Central memory CD8-positive, alpha-beta T cell (primary cell): ENCODE results near the gene FDCSP.
"Not testable (repeated sequence)": the region's sequence is repeated elsewhere in the genome, so short reads cannot be mapped to it uniquely, and the experiment has no call there.

ENCODE experiments used
- ATAC-seq: fragments of 150-1000 bp; cut with Tn5 transposase; replicated peaks from 2 replicates; pipeline ENCODE4 v1.10.0; 2022; ENCODE audit warnings: mild to moderate bottlenecking, moderate FRiP score, moderate number of reproducible peaks; ENCODE audit not compliant: poor library complexity, severe bottlenecking; ENCODE audit errors: extremely low read depth
- DNase-seq, 2 donors: peaks; one replicate each; pipeline ENCODE4 v3.0.0; 2021; ENCODE audit warnings: low spot score in 2 of 2
- H3K27ac Mint-ChIP-seq: one replicate; pipeline ENCODE4 v1.8.0; 2022; ENCODE audit warnings: low read depth, mild to moderate bottlenecking, moderate library complexity, mixed read lengths
- H3K27me3 Mint-ChIP-seq: one replicate; pipeline ENCODE4 v1.8.0; 2022; ENCODE audit warnings: mixed read lengths
- H3K36me3 Mint-ChIP-seq: one replicate; pipeline ENCODE4 v1.8.0; 2022; ENCODE audit warnings: mild to moderate bottlenecking, moderate library complexity, mixed read lengths; ENCODE audit not compliant: insufficient read depth
- H3K4me1 Mint-ChIP-seq: one replicate; pipeline ENCODE4 v1.8.0; 2022; ENCODE audit warnings: mixed read lengths
- H3K4me3 Mint-ChIP-seq: one replicate; pipeline ENCODE4 v1.8.0; 2022; ENCODE audit warnings: mild to moderate bottlenecking, moderate library complexity, mixed read lengths
- H3K9me3 Mint-ChIP-seq: one replicate; pipeline ENCODE4 v1.8.0; 2022; ENCODE audit warnings: mixed read lengths

Gene FDCSP

DNA sequence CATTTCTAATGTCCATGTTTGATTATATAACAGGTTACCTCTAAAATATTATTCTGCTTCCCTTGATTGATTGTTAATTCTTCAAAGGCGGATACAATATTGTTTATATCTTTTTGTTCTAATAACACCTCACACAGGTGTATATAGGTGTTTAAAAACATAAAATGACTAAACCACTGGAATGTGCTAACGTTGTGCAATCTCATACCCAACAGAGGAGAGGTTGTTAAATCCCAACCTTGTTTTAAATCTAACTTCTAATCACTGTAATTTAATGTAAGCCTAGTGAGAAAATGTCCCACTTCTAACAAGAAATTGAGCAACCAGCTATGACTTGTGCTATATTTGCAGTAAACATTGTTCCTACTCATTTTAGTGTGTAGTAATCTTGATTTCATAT lies 29.1 kb upstream of the FDCSP start:
- no peaks in the 10 kb centered on the region for H3K4me1 Mint-ChIP-seq
- no peak for ATAC-seq
- H3K4me3 Mint-ChIP-seq, result no peak overlapping the region
- no peak for DNase-seq
- H3K36me3 Mint-ChIP-seq, result no peaks in the 10 kb centered on the region
- H3K9me3 Mint-ChIP-seq, result no peaks in the 10 kb centered on the region
- H3K27ac Mint-ChIP-seq, result no peak overlapping the region
- no peaks in the 10 kb centered on the region for H3K27me3 Mint-ChIP-seq

DNA sequence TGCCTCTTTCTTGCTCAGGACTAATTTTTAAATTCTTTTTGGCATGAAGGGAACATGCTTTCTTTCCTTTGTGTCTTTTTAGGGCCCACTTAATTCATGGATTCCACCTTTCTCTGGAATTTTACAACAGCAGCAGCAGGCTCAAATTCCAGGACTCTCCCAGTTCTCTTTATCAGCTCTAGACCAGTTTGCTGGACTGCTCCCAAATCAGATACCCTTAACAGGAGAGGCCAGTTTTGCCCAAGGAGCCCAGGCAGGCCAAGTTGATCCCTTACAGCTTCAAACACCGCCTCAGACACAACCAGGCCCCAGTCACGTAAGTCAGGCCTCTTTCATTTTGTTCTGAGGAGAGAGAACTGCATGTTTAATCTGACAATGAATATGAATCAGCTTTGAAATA lies 28.1 kb upstream of the FDCSP start:
- no peak overlapping the region for H3K4me3 Mint-ChIP-seq
- no peaks in the 10 kb centered on the region for H3K4me1 Mint-ChIP-seq
- H3K9me3 Mint-ChIP-seq, result no peaks in the 10 kb centered on the region
- no peaks in the 10 kb centered on the region for H3K36me3 Mint-ChIP-seq
- no peaks in the 10 kb centered on the region for H3K27me3 Mint-ChIP-seq
- no peak overlapping the region for H3K27ac Mint-ChIP-seq
- ATAC-seq, result no peak
- DNase-seq, result no peak

DNA sequence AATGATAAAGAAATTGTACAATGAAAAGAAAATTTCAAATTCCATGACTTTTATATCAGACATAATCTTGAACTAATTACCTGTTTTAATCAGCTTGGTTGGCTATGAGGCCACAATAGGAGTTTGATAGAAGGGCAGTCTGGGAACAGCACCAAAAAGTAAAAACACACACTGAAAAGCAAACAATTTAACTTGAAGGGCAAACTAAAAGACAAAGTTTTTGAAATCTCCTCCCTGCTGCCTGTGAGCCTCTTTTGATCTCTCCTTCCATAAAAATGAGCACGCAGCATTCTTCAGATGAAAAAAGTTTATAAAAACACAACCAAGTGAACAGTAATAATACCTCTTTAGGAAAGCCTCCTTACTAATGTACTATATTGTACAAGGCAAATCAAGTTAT lies 22.3 kb upstream of the FDCSP start:
- no peak overlapping the region for H3K4me3 Mint-ChIP-seq
- H3K9me3 Mint-ChIP-seq, result peaks cover under 1% of the 10 kb centered on the region
- H3K36me3 Mint-ChIP-seq, result no peaks in the 10 kb centered on the region
- no peak overlapping the region for H3K27ac Mint-ChIP-seq
- DNase-seq (no peak), ATAC-seq (no peak)
- H3K27me3 Mint-ChIP-seq, result no peaks in the 10 kb centered on the region
- no peaks in the 10 kb centered on the region for H3K4me1 Mint-ChIP-seq

DNA sequence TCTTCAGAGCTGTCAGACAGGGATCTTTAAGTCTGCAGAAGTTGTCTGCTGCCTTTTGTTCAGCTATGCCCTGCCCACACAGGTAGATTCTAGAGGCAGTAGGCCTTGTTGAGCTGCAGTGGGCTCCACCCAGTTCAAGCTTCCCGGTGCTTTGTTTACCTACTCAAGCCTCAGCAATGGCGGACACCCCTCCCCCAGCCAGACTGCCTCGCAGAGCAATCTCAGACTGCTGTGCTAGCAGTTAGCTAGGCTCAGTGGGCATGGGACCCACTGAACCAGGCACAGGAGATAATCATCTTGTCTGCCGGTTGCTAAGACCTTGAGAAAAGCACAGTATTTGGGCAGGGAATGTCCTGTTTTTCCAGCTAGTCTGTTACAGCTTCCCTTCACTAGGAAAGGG lies 13.2 kb upstream of the FDCSP start:
- not testable (repeated sequence) for H3K4me1 Mint-ChIP-seq, ATAC-seq, H3K4me3 Mint-ChIP-seq, H3K36me3 Mint-ChIP-seq, H3K27me3 Mint-ChIP-seq, H3K27ac Mint-ChIP-seq, DNase-seq
- H3K9me3 Mint-ChIP-seq, result peaks cover 29% of the 10 kb centered on the region

DNA sequence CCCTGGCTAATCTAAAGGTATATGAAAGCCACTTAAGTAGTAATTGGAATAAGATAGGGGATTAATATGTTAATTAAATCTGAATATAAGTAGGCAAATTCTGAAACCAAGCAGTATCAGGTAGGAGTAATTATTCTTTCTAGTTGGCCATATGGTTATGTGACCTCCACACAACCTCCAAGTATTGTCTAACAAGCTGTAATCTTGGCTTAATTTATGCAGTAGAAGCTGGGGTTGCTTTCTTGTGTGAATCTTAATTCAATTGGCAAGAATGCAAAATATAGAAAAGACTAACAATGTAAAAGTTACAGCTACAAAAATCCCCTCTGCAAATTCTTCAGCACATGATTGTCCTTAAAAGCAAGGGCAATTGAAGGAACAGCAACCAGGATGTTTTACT lies 9.8 kb upstream of the FDCSP start:
- H3K4me3 Mint-ChIP-seq, H3K36me3 Mint-ChIP-seq, H3K27me3 Mint-ChIP-seq, ATAC-seq, H3K27ac Mint-ChIP-seq, DNase-seq, H3K4me1 Mint-ChIP-seq: not testable (repeated sequence)
- H3K9me3 Mint-ChIP-seq, result peaks cover 19% of the 10 kb centered on the region

DNA sequence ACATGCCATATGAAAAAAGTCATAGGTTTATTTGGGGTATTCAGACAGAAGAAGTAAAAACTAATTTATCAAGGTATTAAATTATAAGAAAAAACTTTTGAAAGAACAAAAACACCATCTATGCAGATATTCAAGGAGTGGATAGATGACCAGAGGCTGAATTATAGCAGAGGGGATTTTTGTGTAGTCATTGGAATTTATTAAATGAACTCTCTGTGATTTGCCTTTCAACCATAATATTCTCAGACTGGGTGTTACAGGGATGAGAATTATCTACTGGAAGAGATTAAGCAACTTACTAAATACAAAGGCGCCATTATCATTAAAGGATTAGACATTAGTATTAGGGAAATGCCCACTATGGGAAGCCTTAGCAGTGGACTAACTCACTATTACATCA lies 9.4 kb upstream of the FDCSP start:
- not testable (repeated sequence) for H3K4me1 Mint-ChIP-seq, DNase-seq, ATAC-seq, H3K27ac Mint-ChIP-seq, H3K4me3 Mint-ChIP-seq, H3K27me3 Mint-ChIP-seq, H3K36me3 Mint-ChIP-seq
- H3K9me3 Mint-ChIP-seq, result peaks cover 17% of the 10 kb centered on the region

DNA sequence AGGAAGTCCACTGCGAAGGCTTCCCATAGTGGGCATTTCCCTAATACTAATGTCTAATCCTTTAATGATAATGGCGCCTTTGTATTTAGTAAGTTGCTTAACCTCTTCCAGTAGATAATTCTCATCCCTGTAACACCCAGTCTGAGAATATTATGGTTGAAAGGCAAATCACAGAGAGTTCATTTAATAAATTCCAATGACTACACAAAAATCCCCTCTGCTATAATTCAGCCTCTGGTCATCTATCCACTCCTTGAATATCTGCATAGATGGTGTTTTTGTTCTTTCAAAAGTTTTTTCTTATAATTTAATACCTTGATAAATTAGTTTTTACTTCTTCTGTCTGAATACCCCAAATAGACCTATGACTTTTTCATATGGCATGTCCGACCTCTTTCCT lies 4.5 kb upstream of the FDCSP start:
- H3K4me3 Mint-ChIP-seq, ATAC-seq, H3K27ac Mint-ChIP-seq, H3K27me3 Mint-ChIP-seq, H3K9me3 Mint-ChIP-seq, H3K36me3 Mint-ChIP-seq, DNase-seq, H3K4me1 Mint-ChIP-seq: not testable (repeated sequence)

DNA sequence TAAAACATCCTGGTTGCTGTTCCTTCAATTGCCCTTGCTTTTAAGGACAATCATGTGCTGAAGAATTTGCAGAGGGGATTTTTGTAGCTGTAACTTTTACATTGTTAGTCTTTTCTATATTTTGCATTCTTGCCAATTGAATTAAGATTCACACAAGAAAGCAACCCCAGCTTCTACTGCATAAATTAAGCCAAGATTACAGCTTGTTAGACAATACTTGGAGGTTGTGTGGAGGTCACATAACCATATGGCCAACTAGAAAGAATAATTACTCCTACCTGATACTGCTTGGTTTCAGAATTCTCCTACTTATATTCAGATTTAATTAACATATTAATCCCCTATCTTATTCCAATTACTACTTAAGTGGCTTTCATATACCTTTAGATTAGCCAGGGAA lies 4.1 kb upstream of the FDCSP start:
- H3K4me1 Mint-ChIP-seq, ATAC-seq, DNase-seq, H3K9me3 Mint-ChIP-seq, H3K36me3 Mint-ChIP-seq, H3K27me3 Mint-ChIP-seq, H3K4me3 Mint-ChIP-seq, H3K27ac Mint-ChIP-seq: not testable (repeated sequence)

DNA sequence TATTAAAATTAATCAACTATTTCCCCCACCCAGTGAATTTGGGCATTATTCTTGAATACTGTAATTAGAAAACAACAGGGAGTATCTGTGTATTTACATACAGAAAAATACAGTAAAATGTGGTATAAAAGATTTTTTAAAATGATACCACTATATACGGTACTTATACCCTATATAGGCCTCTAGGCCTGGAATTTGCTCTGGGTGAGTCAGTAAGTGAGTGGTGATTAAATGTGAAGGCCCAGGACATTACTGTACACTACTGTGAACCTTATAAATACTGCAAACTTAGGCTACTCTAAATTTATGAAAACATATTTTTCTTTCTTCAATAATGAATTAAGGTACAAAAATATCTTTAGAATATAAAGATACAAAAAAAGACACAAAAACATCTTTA lies 10.2 kb downstream of the FDCSP start:
- H3K4me3 Mint-ChIP-seq, result no peak overlapping the region
- H3K9me3 Mint-ChIP-seq, result peaks cover 10% of the 10 kb centered on the region
- H3K27ac Mint-ChIP-seq, result no peak overlapping the region
- ATAC-seq, result no peak
- no peaks in the 10 kb centered on the region for H3K27me3 Mint-ChIP-seq
- H3K36me3 Mint-ChIP-seq, result no peaks in the 10 kb centered on the region
- H3K4me1 Mint-ChIP-seq, result no peaks in the 10 kb centered on the region
- DNase-seq, result no peak

DNA sequence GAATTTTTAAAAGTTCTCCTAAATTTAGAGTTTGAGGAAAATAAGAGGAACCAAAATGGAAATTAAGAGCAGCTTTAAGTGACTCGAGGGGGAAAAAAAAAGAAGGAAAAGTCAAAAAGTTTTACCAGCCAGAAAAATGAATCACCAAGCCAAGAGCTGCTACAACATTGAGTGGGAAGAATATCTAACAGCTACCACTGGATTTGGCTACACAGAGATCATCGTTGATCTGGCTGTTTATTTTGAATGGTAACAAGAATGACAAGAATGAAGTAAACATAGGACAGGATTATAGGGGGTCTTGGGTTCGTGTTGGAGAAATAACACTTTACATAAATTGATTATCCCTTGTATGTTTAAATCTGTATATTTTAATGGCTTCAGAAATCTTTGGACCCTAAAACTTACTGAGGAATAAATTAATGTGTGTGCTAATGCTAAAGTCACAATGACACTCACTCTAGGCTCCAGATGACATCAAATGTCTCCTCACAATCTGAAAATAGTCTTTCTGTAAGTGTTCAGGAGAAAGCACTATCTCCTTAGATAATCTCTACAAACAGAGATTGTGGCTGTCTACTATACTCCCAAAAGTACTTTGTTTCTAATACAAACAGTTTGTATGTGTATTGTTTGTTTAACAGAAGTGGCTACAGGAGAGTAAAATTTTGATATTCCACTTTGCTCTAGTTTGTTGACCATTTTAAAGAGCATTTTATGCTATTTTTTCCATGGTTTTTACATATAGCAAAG lies 13.4 kb downstream of the FDCSP start:
- H3K36me3 Mint-ChIP-seq, result no peaks in the 10 kb centered on the region

DNA sequence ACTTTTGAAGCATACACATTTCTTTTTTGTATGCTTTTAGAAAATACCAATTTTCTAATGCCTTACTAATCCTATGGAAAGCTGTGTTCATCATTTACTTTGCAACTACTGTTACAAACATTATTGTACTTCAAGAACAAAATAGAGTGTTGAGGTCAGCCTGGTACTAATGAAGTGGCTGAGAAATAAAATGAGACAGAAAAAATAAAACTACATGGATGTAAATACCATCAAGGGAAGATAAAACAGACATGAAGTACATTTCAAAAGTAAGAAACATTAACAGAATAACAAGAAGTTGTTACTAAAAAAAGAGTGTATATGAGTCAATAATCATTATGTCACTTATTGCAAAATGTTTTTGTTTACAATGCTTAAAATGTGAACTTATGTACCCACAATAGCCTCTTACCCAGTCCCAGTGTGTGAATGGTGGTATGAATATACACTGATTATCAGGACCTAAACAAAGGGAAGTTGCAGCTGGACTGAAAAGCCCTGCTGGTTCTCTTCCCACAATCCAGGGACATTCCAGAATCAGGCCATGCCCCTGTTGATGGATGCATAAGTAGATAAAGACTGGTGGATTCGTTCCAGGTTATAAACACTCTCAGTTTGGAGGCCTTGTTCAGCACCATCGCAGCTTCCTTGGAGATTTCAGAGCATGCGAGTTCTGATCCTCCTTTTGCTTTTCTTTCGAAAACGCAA lies 14.1 kb downstream of the FDCSP start:
- ATAC-seq (no peak), DNase-seq (no peak)
- Mint-ChIP-seq H3K4me1 (no peaks in the 10 kb centered on the region), H3K27me3 (no peaks in the 10 kb centered on the region), H3K4me3 (no peak overlapping the region), H3K36me3 (no peaks in the 10 kb centered on the region), H3K27ac (no peak overlapping the region), H3K9me3 (peaks cover 10% of the 10 kb centered on the region)

More for the DNA sequence above, 13.4 kb downstream of the FDCSP start:
- DNase-seq, result no peak
- Mint-ChIP-seq H3K27ac (no peak overlapping the region), H3K4me3 (no peak overlapping the region), H3K27me3 (no peaks in the 10 kb centered on the region), H3K4me1 (no peaks in the 10 kb centered on the region), H3K9me3 (peaks cover 10% of the 10 kb centered on the region)
- no peak for ATAC-seq

DNA sequence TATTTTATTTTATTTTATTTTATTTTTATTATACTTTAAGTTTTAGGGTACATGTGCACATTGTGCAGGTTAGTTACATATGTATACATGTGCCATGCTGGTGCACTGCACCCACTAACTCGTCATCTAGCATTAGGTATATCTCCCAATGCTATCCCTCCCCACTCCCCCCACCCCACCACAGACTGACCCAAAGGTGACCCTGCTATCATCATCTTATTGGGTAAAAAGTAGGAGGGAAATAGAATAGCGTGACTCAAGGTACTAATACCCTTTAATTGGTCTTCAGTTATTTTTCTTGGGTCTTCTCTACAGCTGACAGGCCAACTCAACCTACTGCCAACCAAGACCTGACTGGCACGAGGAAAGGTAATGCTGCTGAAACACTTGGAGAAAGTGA lies 16.4 kb downstream of the FDCSP start, which contains the start of gene CSN3:
CSN3 (plus strand) TSS at position 301 of the 400 bp plus-strand sequence. CDS start 2,223 bp downstream, outside the sequence.
- H3K9me3 Mint-ChIP-seq, result peaks cover 10% of the 10 kb centered on the region
- H3K36me3 Mint-ChIP-seq, H3K27ac Mint-ChIP-seq, H3K4me1 Mint-ChIP-seq, ATAC-seq, DNase-seq, H3K27me3 Mint-ChIP-seq, H3K4me3 Mint-ChIP-seq: not testable (repeated sequence)

DNA sequence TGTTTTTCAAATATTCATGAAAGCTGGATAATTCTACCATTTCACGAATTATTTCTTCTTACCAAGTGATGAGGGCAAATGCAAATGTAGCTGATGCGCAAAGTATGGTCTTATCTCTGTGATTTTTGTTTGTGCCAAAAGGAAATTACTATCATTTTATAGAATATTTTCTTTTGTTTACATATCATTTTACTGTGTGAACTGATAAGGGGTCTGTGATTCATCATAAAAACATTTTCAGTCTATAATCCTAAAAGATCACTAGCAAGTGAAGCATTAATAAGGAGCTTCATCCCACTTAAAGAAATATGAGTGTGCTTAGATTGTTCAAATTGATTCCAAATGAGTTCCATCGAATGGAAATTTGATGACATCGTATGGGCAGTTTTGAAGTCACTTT lies 17.2 kb downstream of the FDCSP start:
- Mint-ChIP-seq H3K27me3 (no peaks in the 10 kb centered on the region), H3K27ac (no peak overlapping the region), H3K4me3 (no peak overlapping the region), H3K36me3 (no peaks in the 10 kb centered on the region), H3K4me1 (no peaks in the 10 kb centered on the region), H3K9me3 (peaks cover 8% of the 10 kb centered on the region)
- no peak for ATAC-seq
- DNase-seq, result no peak
